ENCODE measurements around the gene PHF2.

PHF2 gene

DNA sequence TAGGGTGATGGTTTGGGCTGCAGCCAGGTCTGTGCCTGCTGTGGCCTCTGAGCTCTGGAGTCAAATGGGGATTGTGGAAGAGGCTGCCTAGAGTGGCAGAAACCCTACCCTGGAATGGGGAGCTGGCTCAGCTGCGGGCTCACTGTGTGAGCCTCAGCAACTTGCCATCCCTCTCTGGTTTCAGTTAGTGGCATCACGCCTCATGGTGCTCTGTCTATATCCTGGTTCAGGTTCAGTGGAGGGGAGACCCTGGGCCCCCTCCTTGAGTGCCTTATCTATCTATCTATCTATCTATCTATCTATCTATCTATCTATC is 132.6 kb downstream of the PHF2 start:
- CTCF ChIA-PET = no interaction called here

DNA sequence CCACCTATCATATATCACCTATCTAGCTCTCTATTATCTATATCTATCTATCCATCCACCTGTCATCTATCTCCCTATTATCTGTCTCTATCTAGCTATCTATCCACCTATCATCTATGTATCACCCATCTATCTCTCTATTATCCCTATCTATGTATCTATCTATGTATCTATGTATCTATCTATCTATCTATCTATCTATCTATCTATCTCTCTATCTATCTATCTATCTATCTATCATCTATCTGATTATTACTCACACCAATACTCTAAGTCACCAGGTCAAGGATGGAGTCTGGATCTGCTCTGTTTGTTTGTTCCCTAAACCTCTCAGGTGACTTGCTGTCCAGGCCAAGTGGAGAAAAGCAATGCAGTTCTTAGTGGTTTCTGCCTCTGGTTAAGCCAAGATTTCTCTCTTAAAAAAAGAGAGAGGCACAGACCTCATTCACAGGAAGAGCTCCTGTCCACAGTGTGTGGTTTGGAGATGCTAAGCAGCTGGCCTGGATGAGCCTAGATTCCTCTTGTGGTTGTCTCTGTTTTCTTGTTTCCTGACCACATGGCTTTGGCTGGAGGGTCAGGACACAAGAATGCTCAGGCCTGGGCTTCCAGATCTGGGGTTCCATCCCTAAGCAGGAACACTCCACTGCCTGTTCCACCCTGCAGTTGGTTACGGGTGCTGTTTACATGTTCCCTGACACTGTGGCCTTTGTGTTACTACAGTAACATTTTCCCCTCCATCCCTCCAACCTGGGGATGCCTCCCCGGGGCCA is 133.4 kb downstream of the PHF2 start:
- no peak for DNase-seq (ENCODE audit: extremely low spot score)
- no peak for TF ChIP-seq FOXA1 (IDR thresholded peaks at IDR 0.05)
- no peak for TF ChIP-seq SUZ12 (IDR thresholded peaks at IDR 0.05)
- no peak for TF ChIP-seq FOXK2 (IDR thresholded peaks at IDR 0.05)
- no peak for TF ChIP-seq ZNF384 (IDR thresholded peaks at IDR 0.05)
- ChIA-PET POLR2A (no interaction called here), CTCF (no interaction called here)

More for the DNA sequence above, 132.6 kb downstream of the PHF2 start:
- TF ChIP-seq SP1 (IDR thresholded peaks at IDR 0.05) (no peak), CTBP1 (IDR thresholded peaks at IDR 0.05; ENCODE audit: borderline replicate concordance) (no peak), ZNF384 (IDR thresholded peaks at IDR 0.05) (no peak), ARNT (IDR thresholded peaks at IDR 0.05) (no peak), LEF1 (IDR thresholded peaks at IDR 0.05; ENCODE audit: borderline replicate concordance) (no peak), SUZ12 (IDR thresholded peaks at IDR 0.05) (no peak), ELF4 (IDR thresholded peaks at IDR 0.05) (no peak), FOXA1 (IDR thresholded peaks at IDR 0.05) (no peak), FOXK2 (IDR thresholded peaks at IDR 0.05) (no peak), TARDBP (IDR thresholded peaks at IDR 0.05) (no peak), HDGF (IDR thresholded peaks at IDR 0.05; ENCODE audit: borderline replicate concordance) (no peak), L3MBTL2 (conservative IDR thresholded peaks at IDR 0.05) (no peak)
- POLR2A ChIA-PET = no interaction called here
- DNase-seq (ENCODE audit: extremely low spot score) = no peak

DNA sequence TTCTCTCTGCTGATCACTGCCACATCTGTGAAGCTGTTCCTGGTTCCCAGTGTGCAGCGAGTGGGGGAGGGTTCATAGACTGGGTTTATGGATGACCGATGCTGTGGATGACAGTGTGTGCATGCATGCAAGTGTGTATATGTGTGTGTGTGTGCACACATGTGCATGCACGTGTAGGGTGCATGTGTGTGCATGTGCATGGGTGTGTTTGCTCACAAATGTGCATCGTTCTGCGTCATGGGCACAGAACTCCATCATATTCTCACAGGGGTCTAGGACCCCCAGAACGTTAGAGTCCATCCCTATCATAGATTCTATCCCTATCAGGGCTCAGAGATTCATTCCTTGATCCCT is 134.0 kb downstream of the PHF2 start:
- ChIA-PET CTCF (no interaction called here), POLR2A (no interaction called here)
- no peak for DNase-seq (ENCODE audit: extremely low spot score)

DNA sequence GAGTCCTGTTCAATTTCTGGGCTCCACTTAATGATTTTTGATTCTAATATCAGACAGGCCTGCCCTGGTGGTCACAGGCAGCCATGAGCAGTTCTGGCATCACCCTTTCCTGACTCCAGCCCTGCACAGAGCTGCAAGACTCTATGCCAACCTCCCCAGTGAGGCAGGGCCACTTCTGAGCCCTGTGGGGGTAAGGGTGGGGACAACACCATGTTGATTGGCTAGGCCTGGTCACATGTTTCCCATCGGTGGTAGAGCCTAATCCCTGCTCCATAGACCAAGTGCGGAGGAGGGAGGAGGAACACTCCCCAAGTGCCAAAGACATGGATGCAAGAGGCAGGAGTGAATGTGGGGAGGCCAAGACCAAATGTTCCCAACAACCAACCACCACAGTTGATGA is 134.6 kb downstream of the PHF2 start:
- ChIA-PET POLR2A (no interaction called here), CTCF (no interaction called here)
- DNase-seq (ENCODE audit: extremely low spot score) = no peak
- TF ChIP-seq TARDBP (IDR thresholded peaks at IDR 0.05) (no peak), L3MBTL2 (conservative IDR thresholded peaks at IDR 0.05) (no peak), FOXA1 (IDR thresholded peaks at IDR 0.05) (no peak)

More for the DNA sequence above, 134.0 kb downstream of the PHF2 start:
- TF ChIP-seq HDGF (IDR thresholded peaks at IDR 0.05; ENCODE audit: borderline replicate concordance) (no peak), TARDBP (IDR thresholded peaks at IDR 0.05) (no peak), ZNF384 (IDR thresholded peaks at IDR 0.05) (no peak), NFRKB (IDR thresholded peaks at IDR 0.05) (no peak), FOXM1 (IDR thresholded peaks at IDR 0.05; ENCODE audit: borderline replicate concordance) (no peak), L3MBTL2 (conservative IDR thresholded peaks at IDR 0.05) (no peak), LEF1 (IDR thresholded peaks at IDR 0.05; ENCODE audit: borderline replicate concordance) (no peak), FOXA1 (IDR thresholded peaks at IDR 0.05) (no peak), FOXK2 (IDR thresholded peaks at IDR 0.05) (no peak), SP1 (IDR thresholded peaks at IDR 0.05) (no peak)

DNA sequence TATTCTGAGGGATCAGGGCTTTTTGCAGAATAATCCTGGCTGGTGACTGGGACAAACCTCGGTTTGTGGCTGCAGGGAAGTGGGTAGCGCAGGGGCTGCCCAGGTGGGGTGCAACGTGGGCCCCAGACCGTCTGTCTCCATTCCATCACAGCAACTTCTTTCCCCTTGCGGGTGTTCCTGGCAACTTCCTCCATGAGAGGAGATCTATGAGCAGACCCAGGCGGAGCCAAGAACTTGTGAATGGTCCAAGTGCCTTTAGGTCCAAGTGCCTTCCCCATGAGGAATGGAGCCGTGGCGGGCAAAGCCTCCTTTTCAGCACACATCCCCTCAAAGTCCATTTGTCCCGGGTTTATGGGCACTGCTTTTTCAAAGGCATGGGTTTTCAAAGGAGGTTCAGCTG is 136.5 kb downstream of the PHF2 start:
- CTCF ChIA-PET = no interaction called here
- no peak for DNase-seq (ENCODE audit: extremely low spot score)
- TF ChIP-seq HDGF (IDR thresholded peaks at IDR 0.05; ENCODE audit: borderline replicate concordance) (no peak), LEF1 (IDR thresholded peaks at IDR 0.05; ENCODE audit: borderline replicate concordance) (no peak), NFRKB (IDR thresholded peaks at IDR 0.05) (no peak), CTBP1 (IDR thresholded peaks at IDR 0.05; ENCODE audit: borderline replicate concordance) (no peak), BHLHE40 (IDR thresholded peaks at IDR 0.05; ENCODE audit: borderline replicate concordance) (no peak), ELF4 (IDR thresholded peaks at IDR 0.05) (no peak), FOXA1 (IDR thresholded peaks at IDR 0.05) (no peak), TARDBP (IDR thresholded peaks at IDR 0.05) (no peak), SP1 (IDR thresholded peaks at IDR 0.05) (no peak), FOXM1 (IDR thresholded peaks at IDR 0.05; ENCODE audit: borderline replicate concordance) (no peak), FOXK2 (IDR thresholded peaks at IDR 0.05) (no peak), L3MBTL2 (conservative IDR thresholded peaks at IDR 0.05) (no peak), SUZ12 (IDR thresholded peaks at IDR 0.05) (no peak)
- TF ChIP-seq, protein P1, sequence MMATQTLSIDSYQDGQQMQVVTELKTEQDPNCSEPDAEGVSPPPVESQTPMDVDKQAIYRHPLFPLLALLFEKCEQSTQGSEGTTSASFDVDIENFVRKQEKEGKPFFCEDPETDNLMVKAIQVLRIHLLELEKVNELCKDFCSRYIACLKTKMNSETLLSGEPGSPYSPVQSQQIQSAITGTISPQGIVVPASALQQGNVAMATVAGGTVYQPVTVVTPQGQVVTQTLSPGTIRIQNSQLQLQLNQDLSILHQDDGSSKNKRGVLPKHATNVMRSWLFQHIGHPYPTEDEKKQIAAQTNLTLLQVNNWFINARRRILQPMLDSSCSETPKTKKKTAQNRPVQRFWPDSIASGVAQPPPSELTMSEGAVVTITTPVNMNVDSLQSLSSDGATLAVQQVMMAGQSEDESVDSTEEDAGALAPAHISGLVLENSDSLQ (IDR thresholded peaks at IDR 0.05) = no peak
- POLR2A ChIA-PET = no interaction called here

DNA sequence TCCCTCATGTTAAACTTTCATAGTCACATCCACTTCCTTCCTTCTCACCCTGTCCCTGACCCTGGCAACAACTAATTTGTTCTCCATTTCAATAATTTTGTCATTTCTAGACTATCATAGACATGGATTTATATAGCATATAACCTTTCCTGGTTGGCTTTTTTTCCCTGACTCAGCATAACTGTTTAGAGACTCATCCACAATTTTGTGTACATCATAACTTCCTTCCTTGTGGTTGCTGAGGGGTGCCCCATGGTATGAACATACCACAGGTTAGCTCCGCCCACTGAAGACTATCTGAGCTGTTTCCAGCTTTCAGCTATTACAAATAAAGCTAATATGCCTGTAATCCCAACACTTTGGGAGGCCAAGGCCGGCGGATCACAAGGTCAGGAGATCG is 137.3 kb downstream of the PHF2 start:
- no peak for DNase-seq (ENCODE audit: extremely low spot score)
- TF ChIP-seq CTBP1 (IDR thresholded peaks at IDR 0.05; ENCODE audit: borderline replicate concordance) (no peak), FOXM1 (IDR thresholded peaks at IDR 0.05; ENCODE audit: borderline replicate concordance) (no peak), FOXK2 (IDR thresholded peaks at IDR 0.05) (no peak), NFRKB (IDR thresholded peaks at IDR 0.05) (no peak), BHLHE40 (IDR thresholded peaks at IDR 0.05; ENCODE audit: borderline replicate concordance) (no peak), SP1 (IDR thresholded peaks at IDR 0.05) (no peak)
- CTCF ChIA-PET = no interaction called here

DNA sequence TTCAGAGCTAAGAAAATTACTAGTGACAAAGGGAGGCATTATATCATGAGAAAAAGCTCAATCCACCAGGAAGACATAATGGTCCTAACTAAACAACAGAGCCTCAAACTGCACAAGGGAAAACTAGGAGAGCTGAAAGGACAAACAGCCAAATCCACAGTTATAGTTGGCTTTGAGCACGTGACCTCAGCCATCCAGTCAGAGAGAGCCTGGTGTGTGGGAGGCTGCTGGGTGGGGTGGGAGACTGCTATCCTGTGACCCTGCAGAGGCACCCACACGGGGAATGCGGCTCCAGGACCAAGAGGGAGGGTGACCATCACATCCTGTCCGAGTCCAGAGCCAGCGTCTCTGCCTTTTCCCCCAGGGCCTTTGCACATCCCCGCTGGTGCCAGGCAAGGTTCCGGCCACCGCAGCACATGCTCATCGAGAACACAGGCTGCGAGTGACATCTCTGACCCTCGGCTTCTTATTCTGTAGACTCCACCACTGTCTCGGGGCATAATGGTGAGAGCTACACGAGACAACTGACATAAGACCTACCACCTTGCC is 145.1 kb downstream of the PHF2 start:
- ChIA-PET POLR2A (no interaction called here), CTCF (no interaction called here)
- TF ChIP-seq FOXM1 (IDR thresholded peaks at IDR 0.05; ENCODE audit: borderline replicate concordance) = no peak
- no peak for TF ChIP-seq HDGF (IDR thresholded peaks at IDR 0.05; ENCODE audit: borderline replicate concordance)
- no peak for TF ChIP-seq SP1 (IDR thresholded peaks at IDR 0.05)
- TF ChIP-seq L3MBTL2 (conservative IDR thresholded peaks at IDR 0.05) = no peak
- no peak for TF ChIP-seq FOXA1 (IDR thresholded peaks at IDR 0.05)
- TF ChIP-seq SUZ12 (IDR thresholded peaks at IDR 0.05) = no peak
- no peak for TF ChIP-seq ZNF384 (IDR thresholded peaks at IDR 0.05)
- TF ChIP-seq FOXK2 (IDR thresholded peaks at IDR 0.05) = no peak
- TF ChIP-seq, protein P1 (IDR thresholded peaks at IDR 0.05) = no peak
- TF ChIP-seq CTBP1 (IDR thresholded peaks at IDR 0.05; ENCODE audit: borderline replicate concordance) = no peak
- TF ChIP-seq BHLHE40 (IDR thresholded peaks at IDR 0.05; ENCODE audit: borderline replicate concordance) = no peak
- no peak for TF ChIP-seq ARNT (IDR thresholded peaks at IDR 0.05)
- no peak for TF ChIP-seq TARDBP (IDR thresholded peaks at IDR 0.05)
- no peak for TF ChIP-seq NFRKB (IDR thresholded peaks at IDR 0.05)
- no peak for TF ChIP-seq ELF4 (IDR thresholded peaks at IDR 0.05)
- no peak for TF ChIP-seq LEF1 (IDR thresholded peaks at IDR 0.05; ENCODE audit: borderline replicate concordance)
- no peak for DNase-seq (ENCODE audit: extremely low spot score)

More for the DNA sequence above, 137.3 kb downstream of the PHF2 start:
- POLR2A ChIA-PET = no interaction called here

Measured in HEK293T (cell line).